Spleen (tissue), 7 donors: ENCODE data around the gene TBCD.

Experiments used
- POLR2A ChIP-seq, 3 donors: fragments of 450-650 bp; IDR thresholded peaks; one replicate each; pipeline ENCODE4 v1.5.1; 2017; ENCODE audit warnings: antibody characterized with exemption in 3 of 3, mild to moderate bottlenecking in 1 of 3
- TF ChIP-seq, protein P1 (sequence below), 11 experiments: fragments of 200-600 bp in 7 of 11; fragments of 450-650 bp in 4 of 11; sonication (generic) in 4 of 11; IDR thresholded peaks in 8 of 11; conservative IDR thresholded peaks in 3 of 11; 1 replicate in 7 of 11; 2 replicates in 4 of 11; pipeline versions ENCODE4 v1.4.0 to v1.8.0; 2016 to 2021; ENCODE audit warnings: antibody characterized with exemption in 11 of 11, inconsistent platforms in 4 of 11, mild to moderate bottlenecking in 1 of 11
- donor health status: DM: no; HTN: no; CAD: no; lungs with moderate emphysema.
- donor health status: DM: no; HTN: no; CAD: no.
- donor health status: DM: no; HTN: no; CAD: no.

DNA sequence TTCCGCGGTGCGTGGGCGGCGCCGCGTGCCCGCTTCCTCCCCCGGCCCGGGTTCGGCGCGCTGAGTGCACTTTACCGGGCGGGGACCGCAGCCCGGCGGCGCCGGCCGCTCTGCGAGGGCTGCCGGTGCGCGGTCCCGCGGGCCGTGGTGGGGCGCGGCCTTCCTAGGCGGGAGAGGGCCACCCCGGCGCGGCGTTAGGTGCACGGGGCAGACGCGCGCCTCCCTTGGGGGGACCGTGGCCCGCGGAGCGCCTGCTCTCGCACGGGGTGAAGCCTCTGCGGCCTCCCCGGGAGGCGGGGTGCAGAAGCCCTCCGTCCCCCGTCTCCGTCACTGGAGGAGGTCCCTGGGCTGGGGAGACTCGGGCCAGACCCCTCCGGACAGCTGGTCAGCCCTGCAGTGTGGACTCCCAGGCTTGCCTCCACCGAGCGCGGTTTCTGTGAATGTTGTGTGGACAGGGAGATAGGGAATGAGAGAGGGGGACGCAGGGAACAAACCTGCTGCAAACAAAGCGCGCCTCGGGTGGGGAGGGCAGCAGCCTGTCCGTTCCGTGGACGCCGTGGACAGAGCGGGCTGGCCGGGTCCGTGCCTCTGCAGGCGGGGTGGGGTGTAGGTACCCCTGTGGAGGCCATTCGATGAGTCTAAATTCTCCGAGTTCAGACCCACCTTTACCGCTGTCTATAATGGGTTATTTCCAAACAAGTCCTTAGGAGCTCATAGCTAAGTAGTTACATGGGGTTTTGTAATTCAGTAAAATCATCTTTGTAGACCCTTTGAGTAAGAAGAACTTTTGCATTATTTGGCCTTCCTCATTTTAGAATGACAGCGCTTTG is 721 bp downstream of the TBCD start:
- TF ChIP-seq, protein P1, sequence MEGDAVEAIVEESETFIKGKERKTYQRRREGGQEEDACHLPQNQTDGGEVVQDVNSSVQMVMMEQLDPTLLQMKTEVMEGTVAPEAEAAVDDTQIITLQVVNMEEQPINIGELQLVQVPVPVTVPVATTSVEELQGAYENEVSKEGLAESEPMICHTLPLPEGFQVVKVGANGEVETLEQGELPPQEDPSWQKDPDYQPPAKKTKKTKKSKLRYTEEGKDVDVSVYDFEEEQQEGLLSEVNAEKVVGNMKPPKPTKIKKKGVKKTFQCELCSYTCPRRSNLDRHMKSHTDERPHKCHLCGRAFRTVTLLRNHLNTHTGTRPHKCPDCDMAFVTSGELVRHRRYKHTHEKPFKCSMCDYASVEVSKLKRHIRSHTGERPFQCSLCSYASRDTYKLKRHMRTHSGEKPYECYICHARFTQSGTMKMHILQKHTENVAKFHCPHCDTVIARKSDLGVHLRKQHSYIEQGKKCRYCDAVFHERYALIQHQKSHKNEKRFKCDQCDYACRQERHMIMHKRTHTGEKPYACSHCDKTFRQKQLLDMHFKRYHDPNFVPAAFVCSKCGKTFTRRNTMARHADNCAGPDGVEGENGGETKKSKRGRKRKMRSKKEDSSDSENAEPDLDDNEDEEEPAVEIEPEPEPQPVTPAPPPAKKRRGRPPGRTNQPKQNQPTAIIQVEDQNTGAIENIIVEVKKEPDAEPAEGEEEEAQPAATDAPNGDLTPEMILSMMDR (IDR thresholded peaks at IDR 0.05 in 8 of 11, conservative IDR thresholded peaks at IDR 0.05 in 3 of 11) = no peak
- TF ChIP-seq POLR2A (IDR thresholded peaks at IDR 0.05) = no peak
